H1 (cell line): ENCODE results near the gene HOXB3. TPM values are rescaled to one million over a fixed set of nuclear protein-coding genes. Genes with fewer than 3 reads are reported as not detected.

ENCODE experiments used
- ASH2L ChIP-seq: fragments of 200-600, 300-600 bp; sonication (generic); IDR thresholded peaks from one replicate; pipeline ENCODE4 v1.7.1; 2017; ENCODE audit warnings: low read length
- BCL11A ChIP-seq, 2 experiments: IDR thresholded peaks; one replicate each; pipeline ENCODE4 v1.6.1; 2011; ENCODE audit warnings: low read depth in 2 of 2, low read length in 2 of 2, mild to moderate bottlenecking in 2 of 2
- BRCA1 ChIP-seq: IDR thresholded peaks from 2 replicates; pipeline ENCODE4 v1.6.1; 2012; ENCODE audit warnings: low read depth, low read length, improper control_type of control experiment
- CBX8 ChIP-seq: fragments of 300-800, 300-1000 bp; sonication (generic); IDR thresholded peaks from 2 replicates; pipeline ENCODE4 v1.7.1; 2016; ENCODE audit warnings: low read depth, low read length, borderline replicate concordance
- CEBPB ChIP-seq: IDR thresholded peaks from 2 replicates; pipeline ENCODE4 v1.6.1; 2012; ENCODE audit warnings: low read depth, low read length
- CHD2 ChIP-seq: IDR thresholded peaks from 2 replicates; pipeline ENCODE4 v1.6.1; 2012; ENCODE audit warnings: low read length, improper control_type of control experiment
- EGR1 ChIP-seq: IDR thresholded peaks from 2 replicates; pipeline ENCODE4 v1.6.1; 2011; ENCODE audit warnings: low read depth, low read length, borderline replicate concordance
- JUN ChIP-seq: IDR thresholded peaks from 2 replicates; pipeline ENCODE4 v1.6.1; 2011; ENCODE audit warnings: low read depth, mild to moderate bottlenecking, improper control_type of control experiment, low read length
- KDM1A ChIP-seq: fragments of 200-600, 300-600 bp; sonication (generic); IDR thresholded peaks from 2 replicates; pipeline ENCODE4 v1.7.1; 2016; ENCODE audit warnings: mild to moderate bottlenecking, low read length, borderline replicate concordance
- KDM4A ChIP-seq: IDR thresholded peaks from one replicate; pipeline ENCODE4 v1.7.1; 2012; ENCODE audit warnings: low read depth, mild to moderate bottlenecking, moderate library complexity, low read length, inconsistent platforms; ENCODE audit not compliant: severe bottlenecking
- KDM5A ChIP-seq: fragments of 200-600 bp; IDR thresholded peaks from 2 replicates; pipeline ENCODE4 v1.7.1; 2012; ENCODE audit warnings: mild to moderate bottlenecking, low read length, inconsistent platforms, mixed read lengths
- MAFK ChIP-seq: IDR thresholded peaks from 2 replicates; pipeline ENCODE4 v1.6.1; 2012; ENCODE audit warnings: low read depth, mild to moderate bottlenecking, improper control_type of control experiment, low read length
- PHF8 ChIP-seq: fragments of 200-600 bp; sonication (generic); conservative IDR thresholded peaks from 2 replicates; pipeline ENCODE4 v1.7.1; 2012; ENCODE audit warnings: low read depth, mild to moderate bottlenecking, inconsistent platforms, low read length, moderate library complexity
- POLR2A ChIP-seq, 2 experiments: IDR thresholded peaks; 1 replicate in 1 of 2; 2 replicates in 1 of 2; pipeline ENCODE4 v1.6.1; 2011; ENCODE audit warnings: low read depth in 2 of 2, low read length in 2 of 2, mild to moderate bottlenecking in 2 of 2; ENCODE audit errors: control extremely low read depth in 1 of 2
- POLR2AphosphoS5 ChIP-seq: IDR thresholded peaks from 2 replicates; pipeline ENCODE4 v1.6.1; 2011; ENCODE audit warnings: low read depth, low read length
- POU5F1 ChIP-seq: IDR thresholded peaks from 2 replicates; pipeline ENCODE4 v1.6.1; 2011; ENCODE audit warnings: low read depth, mild to moderate bottlenecking, low read length, moderate library complexity
- RBBP5 ChIP-seq: IDR thresholded peaks from 2 replicates; pipeline ENCODE4 v1.7.1; 2012; ENCODE audit warnings: low read depth, mild to moderate bottlenecking, inconsistent platforms, low read length, moderate library complexity, borderline replicate concordance
- RXRA ChIP-seq: IDR thresholded peaks from 2 replicates; pipeline ENCODE4 v1.6.1; 2011; ENCODE audit warnings: low read depth, mild to moderate bottlenecking, low read length, moderate library complexity; ENCODE audit not compliant: insufficient read depth
- SAP30 ChIP-seq: fragments of 300-600 bp; sonication (generic); IDR thresholded peaks from 2 replicates; pipeline ENCODE4 v1.7.1; 2012; ENCODE audit warnings: low read length, moderate library complexity, mild to moderate bottlenecking, inconsistent platforms; ENCODE audit not compliant: insufficient read depth, insufficient replicate concordance
- SRF ChIP-seq: IDR thresholded peaks from 2 replicates; pipeline ENCODE4 v1.6.1; 2011; ENCODE audit warnings: mild to moderate bottlenecking, low read depth, low read length, moderate library complexity
- TAF7 ChIP-seq: optimal IDR thresholded peaks from 2 replicates; pipeline ENCODE3; 2011; ENCODE audit warnings: low read depth, mild to moderate bottlenecking, inconsistent platforms, low read length, moderate library complexity, borderline replicate concordance
- TCF12 ChIP-seq: IDR thresholded peaks from 2 replicates; pipeline ENCODE4 v1.6.1; 2011; ENCODE audit warnings: low read depth, mild to moderate bottlenecking, low read length
- TEAD4 ChIP-seq: IDR thresholded peaks from 2 replicates; pipeline ENCODE4 v1.6.1; 2012; ENCODE audit warnings: low read depth, low read length, inconsistent platforms, mixed read lengths
- polyA plus RNA-seq, 7 experiments: library from polyadenylated mRNA; depleted of rRNA in 3 of 7; stranded (reverse) in 5 of 7; unstranded in 2 of 7; fragments of >200 nt in 5 of 7; fragments of 200-250 nt in 2 of 7; gene quantifications; 1 replicate in 5 of 7; 2 replicates in 1 of 7; 4 replicates in 1 of 7; pipeline versions ENCODE4 v1.2.1 to v1.2.3, GENCODE V29; 2011 to 2013; ENCODE audit warnings: missing spikeins in 2 of 7, mixed read lengths in 2 of 7
- total RNA-seq: library from RNA; stranded (reverse); fragmentation: NEBNext Ultra II Directional; extraction: Animal tissue kit (Norgen Biotek cat#: 25700); gene quantifications from 2 replicates; pipeline ENCODE4 v1.2.1, GENCODE V29; 2021
- TF ChIP-seq, protein P1 (sequence below): IDR thresholded peaks from 2 replicates; pipeline ENCODE4 v1.6.1; 2011; ENCODE audit warnings: low read length, improper control_type of control experiment
- TF ChIP-seq, protein P2 (sequence below): IDR thresholded peaks from 2 replicates; pipeline ENCODE4 v1.6.1; 2012; ENCODE audit warnings: inconsistent platforms

Gene HOXB3
- total and polyA plus RNA-seq, 2 of the 8 experiments (the other 6 are each of a cell fraction or from before 2014, with no cell fraction given) = not detected

DNA sequence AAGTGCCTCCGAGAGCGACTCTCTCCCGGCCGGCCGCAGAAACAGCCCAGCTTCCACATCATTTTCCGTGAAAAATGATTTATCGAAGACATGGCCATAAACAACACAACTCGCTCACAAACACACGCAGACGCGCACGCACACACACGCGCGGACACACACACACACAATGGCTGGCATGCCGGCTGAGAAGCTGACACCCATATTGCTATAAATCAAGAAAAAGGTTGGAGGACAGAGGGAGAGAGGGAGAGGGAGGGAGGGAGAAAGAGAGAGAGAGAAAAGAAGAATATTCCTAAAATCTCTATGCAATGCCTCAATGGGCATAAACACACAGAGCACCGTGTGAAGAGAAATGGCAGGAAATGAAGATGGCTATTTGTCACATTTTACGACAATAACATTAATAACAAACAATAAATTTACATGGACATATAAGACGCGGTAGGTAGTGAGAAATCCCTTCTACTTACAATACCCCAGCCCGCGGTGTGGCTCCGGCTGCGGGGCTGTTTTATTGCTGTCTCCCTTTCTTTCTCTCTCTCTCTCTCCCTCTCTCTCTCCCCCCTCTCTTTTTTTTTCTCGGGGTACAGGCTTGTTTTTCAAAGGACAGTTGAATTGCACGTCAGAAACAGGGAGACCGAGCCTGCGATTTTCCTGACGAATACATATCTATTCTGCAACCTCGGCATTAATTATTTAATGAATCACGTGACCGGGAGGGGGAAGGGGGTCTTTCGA lies 21.4 kb downstream of the HOXB3 start (continued):
- no peak for TF ChIP-seq POLR2AphosphoS5
- TF ChIP-seq CBX8 = peak; percentile 95
- TF ChIP-seq TAF7 = no peak
- no peak for TF ChIP-seq KDM1A
- TF ChIP-seq, protein P1, sequence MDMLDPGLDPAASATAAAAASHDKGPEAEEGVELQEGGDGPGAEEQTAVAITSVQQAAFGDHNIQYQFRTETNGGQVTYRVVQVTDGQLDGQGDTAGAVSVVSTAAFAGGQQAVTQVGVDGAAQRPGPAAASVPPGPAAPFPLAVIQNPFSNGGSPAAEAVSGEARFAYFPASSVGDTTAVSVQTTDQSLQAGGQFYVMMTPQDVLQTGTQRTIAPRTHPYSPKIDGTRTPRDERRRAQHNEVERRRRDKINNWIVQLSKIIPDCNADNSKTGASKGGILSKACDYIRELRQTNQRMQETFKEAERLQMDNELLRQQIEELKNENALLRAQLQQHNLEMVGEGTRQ = peak; percentile 57
- no peak for TF ChIP-seq CEBPB
- TF ChIP-seq MAFK = no peak
- TF ChIP-seq SRF = no peak
- no peak for TF ChIP-seq PHF8
- no peak for TF ChIP-seq CHD2
- TF ChIP-seq SAP30 = no peak
- TF ChIP-seq TEAD4 = no peak
- no peak for TF ChIP-seq ASH2L
- no peak for TF ChIP-seq BCL11A (IDR thresholded peaks at IDR 0.05; ENCODE audit: low read depth in 2 of 2, low read length in 2 of 2)
- peak; percentile 8; the same call in 1 of the 2 replicates for TF ChIP-seq EGR1
- TF ChIP-seq JUN = no peak
- no peak for TF ChIP-seq KDM4A
- TF ChIP-seq POU5F1 = no peak
- TF ChIP-seq TCF12 = no peak
- TF ChIP-seq, protein P2, sequence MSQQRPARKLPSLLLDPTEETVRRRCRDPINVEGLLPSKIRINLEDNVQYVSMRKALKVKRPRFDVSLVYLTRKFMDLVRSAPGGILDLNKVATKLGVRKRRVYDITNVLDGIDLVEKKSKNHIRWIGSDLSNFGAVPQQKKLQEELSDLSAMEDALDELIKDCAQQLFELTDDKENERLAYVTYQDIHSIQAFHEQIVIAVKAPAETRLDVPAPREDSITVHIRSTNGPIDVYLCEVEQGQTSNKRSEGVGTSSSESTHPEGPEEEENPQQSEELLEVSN = no peak
- no peak for TF ChIP-seq KDM5A
- TF ChIP-seq RXRA = no peak
- TF ChIP-seq RBBP5 = no peak
- TF ChIP-seq BRCA1 = no peak
- no peak for TF ChIP-seq POLR2A (IDR thresholded peaks at IDR 0.05; ENCODE audit: control extremely low read depth in 1 of 2, low read depth in 2 of 2, low read length in 2 of 2)
